GM18526 (cell line): ENCODE results near the gene DGKH.

Experiments used
- POLR2A ChIP-seq: IDR thresholded peaks from 3 replicates; pipeline ENCODE4 v1.6.1; 2011; ENCODE audit not compliant: insufficient read length; ENCODE audit errors: extremely low read depth

The DGKH gene

DNA sequence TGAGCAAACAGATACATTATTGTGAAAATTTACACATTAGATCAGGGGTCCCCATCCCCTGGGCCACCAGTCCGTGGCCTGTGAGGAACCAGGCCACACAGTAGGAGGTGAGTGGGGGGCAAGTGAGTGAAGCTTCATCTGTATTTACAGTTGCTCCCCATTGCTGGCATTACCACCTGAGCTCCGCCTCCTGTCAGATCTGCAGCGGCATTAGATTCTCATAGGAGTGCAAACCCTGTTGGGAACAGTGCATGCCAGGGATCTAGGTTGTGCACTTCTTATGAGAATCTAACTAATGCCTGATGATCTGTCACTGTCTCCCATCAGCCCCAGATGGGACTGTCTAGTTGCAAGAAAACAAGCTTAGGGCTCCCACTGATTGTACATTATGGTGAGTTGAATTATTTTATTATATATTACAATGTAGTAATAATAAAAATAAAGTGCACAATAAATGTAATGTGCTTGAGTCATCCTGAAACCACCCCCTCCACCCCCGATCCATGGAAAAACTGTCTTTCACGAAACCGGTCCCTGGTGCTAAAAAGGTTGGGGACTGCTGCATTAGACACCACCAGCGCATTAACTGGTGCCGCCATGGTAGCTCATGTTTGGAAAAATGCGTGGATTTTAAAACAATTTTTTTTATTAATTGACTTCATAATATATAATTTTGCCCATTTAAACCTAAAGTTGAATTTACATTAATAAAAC, 51.7 kb downstream of the DGKH start:
- TF ChIP-seq POLR2A = no peak

DNA sequence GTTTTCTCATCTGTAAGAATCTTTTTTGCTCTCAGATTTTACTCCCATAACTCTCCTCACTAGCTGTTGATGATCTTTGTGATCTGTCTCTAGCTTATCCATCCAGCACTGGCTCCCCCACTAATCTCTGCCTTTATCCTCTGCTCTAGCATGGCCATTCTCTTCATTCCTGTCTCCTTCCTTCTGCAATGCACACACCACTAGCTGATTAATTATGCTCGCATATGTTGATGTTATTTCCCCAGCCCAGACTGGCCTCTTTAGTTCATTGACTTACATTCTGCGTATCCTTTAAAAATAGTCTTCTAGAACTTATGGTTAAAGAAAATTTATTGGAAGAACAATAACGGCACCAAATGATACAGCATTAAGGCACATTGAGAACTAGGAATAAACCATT, 52.5 kb downstream of the DGKH start:
- no peak for TF ChIP-seq POLR2A

GRCh38 chr13:42101821-42102585, 53.6 kb downstream of the DGKH start:
- no peak for TF ChIP-seq POLR2A

- TF ChIP-seq POLR2A = no peak
Observed at GRCh38 chr13:42102961-42103865, 54.8 kb downstream of the DGKH start.

GRCh38 chr13:42106998-42107397, 58.5 kb downstream of the DGKH start:
- no peak for TF ChIP-seq POLR2A

DNA sequence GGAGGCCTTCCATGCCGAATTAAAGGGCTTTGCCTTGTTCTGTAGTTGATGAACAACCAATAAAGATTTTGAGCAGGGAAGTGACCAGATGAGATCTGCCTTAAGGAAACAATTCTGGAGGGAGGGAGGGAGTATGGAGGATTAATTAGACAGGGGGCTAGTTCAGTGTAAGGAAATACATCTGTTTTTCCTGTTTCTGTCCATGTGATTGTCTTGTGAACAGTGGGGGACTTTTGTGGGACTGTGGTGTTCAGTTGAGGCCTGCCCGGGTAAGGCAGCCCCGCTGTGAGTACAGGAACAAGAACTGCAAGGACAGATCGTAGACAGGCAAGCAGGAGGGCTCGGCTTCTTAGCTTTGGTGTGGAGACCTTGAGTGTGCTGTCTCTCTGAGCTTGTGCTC, 59.0 kb downstream of the DGKH start:
- TF ChIP-seq POLR2A = no peak

- TF ChIP-seq POLR2A = no peak
Observed at GRCh38 chr13:42108217-42108616, 59.8 kb downstream of the DGKH start.

DNA sequence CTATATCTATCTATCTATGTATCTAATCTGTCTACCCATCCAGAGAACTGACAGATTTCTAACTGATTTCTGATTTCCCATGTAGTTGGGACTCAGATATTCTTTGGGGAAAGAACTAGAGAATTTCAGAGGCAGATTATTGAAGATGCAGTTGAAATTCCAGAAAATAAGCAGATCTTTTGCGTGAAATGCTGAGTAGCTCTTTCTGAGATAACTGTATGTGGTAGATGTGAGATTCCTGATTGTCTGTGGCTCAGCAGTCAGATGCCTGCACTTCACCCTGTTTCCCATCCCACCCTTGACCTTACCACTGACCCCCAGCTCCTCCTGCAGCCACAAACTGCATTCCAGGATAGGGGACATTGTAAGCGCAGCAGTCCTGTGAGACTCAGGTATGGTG, 61.5 kb downstream of the DGKH start:
- no peak for TF ChIP-seq POLR2A

DNA sequence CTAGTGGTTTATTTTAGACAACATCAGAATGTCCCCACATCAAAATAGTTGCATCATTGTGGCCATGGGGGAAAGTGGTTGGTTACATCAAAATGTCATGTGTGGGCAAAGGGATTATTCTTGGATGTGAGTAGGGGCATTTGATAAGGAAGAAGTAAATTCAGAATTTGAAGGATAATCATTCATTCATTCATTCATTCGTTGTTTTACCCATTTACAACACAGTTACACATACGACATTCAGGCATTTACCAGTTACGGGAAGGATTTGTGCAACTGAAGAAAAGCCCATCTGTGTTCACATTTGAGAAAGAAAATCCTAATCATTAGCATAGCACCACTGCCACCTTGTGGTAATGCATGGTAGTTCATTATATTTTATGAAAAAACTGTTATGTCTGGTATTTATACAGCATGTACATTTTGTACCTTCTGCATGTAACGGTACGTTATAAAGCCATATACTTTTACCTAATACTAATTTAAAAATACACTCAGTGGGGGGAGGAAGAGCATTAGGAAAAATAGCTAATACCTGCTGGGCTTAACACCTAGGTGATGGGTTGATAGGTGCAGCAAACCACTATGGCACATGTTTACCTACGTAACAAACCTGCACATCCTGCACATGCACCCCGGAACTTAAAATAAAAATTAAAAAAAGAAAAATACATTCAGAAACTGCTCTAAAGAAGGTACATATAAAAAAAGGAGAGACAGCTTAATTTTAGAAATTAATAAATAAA, 62.1 kb downstream of the DGKH start:
- TF ChIP-seq POLR2A = no peak

DNA sequence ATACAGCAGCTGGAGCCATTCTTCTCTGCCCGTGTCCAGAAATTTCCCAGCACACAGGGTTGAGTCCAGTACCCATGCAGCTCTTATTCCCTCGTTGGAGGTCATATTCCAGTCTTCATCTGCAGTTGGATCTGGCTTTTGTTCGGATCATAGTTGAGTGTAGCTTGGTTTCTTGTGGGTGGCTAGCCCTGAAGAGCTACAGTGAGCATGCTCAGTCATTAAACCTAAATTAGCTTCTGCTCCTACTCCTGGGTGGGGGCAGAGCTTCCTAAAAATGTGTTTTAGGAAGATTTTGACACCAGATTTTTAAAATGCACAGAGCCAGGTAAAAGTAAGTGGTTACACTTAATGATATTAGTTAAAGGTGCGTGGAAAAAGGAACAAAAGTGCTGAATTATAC, 64.4 kb downstream of the DGKH start:
- TF ChIP-seq POLR2A = no peak

DNA sequence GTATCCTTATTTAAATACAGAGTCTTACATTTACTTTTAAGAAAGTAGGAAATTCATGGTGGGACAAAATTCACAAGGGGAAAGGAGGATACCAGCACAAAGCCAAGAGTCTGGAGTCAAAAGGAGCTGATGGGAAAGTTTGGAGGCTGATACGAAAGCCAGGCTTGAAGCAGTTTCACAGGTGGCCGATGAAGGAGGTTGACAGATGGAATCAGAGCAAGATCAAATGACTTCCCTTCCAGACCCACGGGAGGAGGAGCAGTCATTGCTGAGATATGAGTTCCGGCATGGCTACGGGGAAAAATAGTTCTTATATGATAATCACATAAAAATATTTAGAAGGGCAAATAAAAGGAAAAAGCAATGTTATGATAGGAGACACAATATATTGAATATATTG, 65.0 kb downstream of the DGKH start:
- no peak for TF ChIP-seq POLR2A

DNA sequence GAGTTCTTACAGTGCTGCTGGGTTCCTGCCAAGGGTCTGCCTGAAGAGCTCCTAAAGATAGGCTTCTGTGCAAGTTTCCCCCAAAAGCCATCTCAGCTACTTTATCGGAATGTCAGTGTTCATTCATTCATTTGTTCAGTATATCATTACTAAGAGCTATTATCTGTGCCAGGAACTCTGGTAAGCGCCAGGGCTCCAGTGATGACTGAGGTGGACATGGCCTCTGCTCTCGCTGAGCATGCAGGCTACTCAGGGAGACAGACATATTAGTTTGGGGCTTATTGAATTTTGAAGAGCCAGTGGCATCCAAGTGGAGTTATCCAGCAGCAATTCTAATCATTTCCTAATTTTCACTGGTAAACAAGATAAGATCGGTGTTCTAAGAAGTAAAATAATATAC, 65.8 kb downstream of the DGKH start:
- TF ChIP-seq POLR2A = no peak

- no peak for TF ChIP-seq POLR2A
Observed at GRCh38 chr13:42114912-42115311, 66.5 kb downstream of the DGKH start.

GRCh38 chr13:42116225-42116624, 67.8 kb downstream of the DGKH start:
- TF ChIP-seq POLR2A = no peak

GRCh38 chr13:42119041-42119440, 70.6 kb downstream of the DGKH start:
- no peak for TF ChIP-seq POLR2A
